Neuron (in vitro differentiated cells): ENCODE data around the gene TBC1D3B.
"Not testable (repeated sequence)": the region's sequence is repeated elsewhere in the genome, so short reads cannot be mapped to it uniquely, and the experiment has no call there.

Source experiments
- H2AFZ ChIP-seq: one replicate; pipeline ENCODE4 v1.6.1; 2013; ENCODE audit warnings: low read depth, mild to moderate bottlenecking, inconsistent platforms, low read length, moderate library complexity
- H3K27me3 ChIP-seq: one replicate; pipeline ENCODE4 v1.6.1; 2013; ENCODE audit warnings: low read length; ENCODE audit not compliant: insufficient read depth
- H3K36me3 ChIP-seq: one replicate; pipeline ENCODE4 v1.6.1; 2013; ENCODE audit warnings: low read length; ENCODE audit not compliant: insufficient read depth
- H3K4me1 ChIP-seq: one replicate; pipeline ENCODE4 v1.6.1; 2013; ENCODE audit warnings: low read length; ENCODE audit not compliant: insufficient read depth
- H3K4me3 ChIP-seq: 2 replicates; pipeline ENCODE4 v1.5.1; 2013; ENCODE audit warnings: mild to moderate bottlenecking, low read length, moderate library complexity
- H3K9me3 ChIP-seq: one replicate; pipeline ENCODE4 v1.6.1; 2013; ENCODE audit warnings: low read length

The TBC1D3B gene

DNA sequence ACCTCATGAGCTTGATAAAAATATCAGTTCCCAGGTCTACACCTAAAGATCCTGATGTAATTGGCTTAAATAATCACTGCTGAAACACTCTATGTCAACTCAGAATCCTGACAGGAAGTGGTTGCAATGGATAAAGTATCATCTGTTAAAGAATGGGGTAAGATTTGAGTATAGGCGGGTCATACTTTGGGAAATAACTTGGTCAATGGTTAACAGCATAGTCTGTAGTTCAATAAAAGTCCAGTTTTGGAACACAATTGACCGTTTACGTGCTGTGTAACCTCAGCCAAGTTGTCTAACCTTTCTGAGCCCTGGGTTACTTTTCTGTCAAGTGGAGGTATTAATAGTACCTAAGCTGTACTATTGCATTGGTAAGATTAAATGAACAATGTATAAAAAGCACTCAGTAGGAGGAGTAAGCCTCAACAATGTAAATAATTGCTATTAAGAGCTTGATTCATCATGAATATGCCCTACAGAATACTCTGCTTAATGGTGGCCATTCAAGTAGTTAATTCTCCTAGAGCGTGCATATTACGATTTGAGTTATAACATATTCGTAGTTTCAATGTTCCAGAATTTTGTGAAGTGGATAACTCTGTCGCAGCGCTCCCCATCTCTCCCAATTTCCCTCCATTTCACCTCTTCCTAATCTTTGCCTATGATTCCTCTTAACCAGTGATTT is 17.9 kb upstream of the TBC1D3B start:
- H3K4me1 ChIP-seq, H2AFZ ChIP-seq, H3K36me3 ChIP-seq, H3K4me3 ChIP-seq, H3K9me3 ChIP-seq: not testable (repeated sequence)
- H3K27me3 ChIP-seq, result peaks cover 31% of the 10 kb centered on the region

DNA sequence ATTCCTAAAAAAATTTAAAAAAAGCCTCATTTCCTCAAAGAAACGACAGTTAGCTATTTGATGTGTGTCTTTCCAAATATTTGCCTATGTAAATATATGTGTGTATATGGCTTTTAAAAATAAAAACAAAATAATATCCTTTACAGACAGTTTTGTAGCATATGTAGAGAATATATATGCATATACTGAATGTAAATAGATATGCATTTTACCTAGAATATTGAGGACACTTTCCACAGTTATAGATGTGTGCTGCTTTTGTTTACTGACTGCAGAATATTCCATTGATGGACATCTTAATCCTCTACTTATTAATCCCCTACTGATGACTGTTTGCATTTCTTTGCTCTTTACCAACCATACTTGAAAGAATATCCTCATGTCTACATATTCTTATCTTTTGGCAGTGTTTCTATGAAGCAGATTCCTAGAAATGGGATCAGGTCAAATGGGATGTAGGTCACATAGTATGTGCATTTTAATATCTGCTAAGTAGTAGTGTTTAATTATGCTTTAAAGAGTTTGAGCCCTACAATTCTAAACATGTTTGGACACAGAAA is 16.9 kb upstream of the TBC1D3B start:
- no peaks in the 10 kb centered on the region for H3K9me3 ChIP-seq
- no peaks in the 10 kb centered on the region for H3K36me3 ChIP-seq
- H2AFZ ChIP-seq, result no peak overlapping the region
- H3K27me3 ChIP-seq, result peaks cover 28% of the 10 kb centered on the region
- H3K4me1 ChIP-seq, result peaks cover 5% of the 10 kb centered on the region
- no peak overlapping the region for H3K4me3 ChIP-seq

DNA sequence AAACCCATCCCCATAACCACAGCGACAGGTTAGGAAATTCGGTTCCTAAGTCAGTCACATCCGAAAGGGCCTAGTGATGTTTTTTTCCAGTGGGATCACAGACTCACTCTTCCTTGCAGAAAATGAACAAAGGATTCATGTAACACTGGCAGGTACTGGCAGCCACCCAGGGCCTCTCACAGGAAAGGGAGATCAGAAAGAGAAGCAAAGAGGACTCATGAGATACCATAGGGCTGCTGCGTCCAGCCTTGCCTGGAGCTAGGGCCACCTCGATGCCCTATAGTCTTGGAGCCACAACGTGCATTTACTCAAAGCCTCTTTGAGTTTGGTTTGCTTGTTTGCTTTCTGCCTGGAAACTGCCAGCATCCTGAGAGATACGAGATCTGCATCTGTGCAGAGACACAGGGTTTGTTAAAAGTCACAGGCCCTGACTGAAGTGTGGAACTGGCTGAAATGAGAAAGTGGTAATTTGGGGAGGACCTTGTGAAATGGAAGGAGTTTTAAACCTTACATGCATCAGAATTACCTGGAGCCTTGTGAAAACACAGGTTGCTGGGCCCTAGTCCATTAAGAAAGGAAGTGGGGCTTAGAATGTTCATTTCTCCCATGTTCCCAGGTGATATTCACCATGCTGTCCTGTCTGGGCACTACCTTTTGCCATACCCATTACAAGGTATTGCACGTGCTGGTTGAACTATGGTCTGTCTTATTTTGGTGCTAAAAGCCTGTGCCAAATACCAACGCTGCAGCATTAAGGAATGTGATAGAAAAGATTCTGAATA is 14.3 kb upstream of the TBC1D3B start:
- H3K4me1 ChIP-seq, H2AFZ ChIP-seq, H3K9me3 ChIP-seq, H3K4me3 ChIP-seq, H3K36me3 ChIP-seq: not testable (repeated sequence)
- H3K27me3 ChIP-seq, result peaks cover 36% of the 10 kb centered on the region

DNA sequence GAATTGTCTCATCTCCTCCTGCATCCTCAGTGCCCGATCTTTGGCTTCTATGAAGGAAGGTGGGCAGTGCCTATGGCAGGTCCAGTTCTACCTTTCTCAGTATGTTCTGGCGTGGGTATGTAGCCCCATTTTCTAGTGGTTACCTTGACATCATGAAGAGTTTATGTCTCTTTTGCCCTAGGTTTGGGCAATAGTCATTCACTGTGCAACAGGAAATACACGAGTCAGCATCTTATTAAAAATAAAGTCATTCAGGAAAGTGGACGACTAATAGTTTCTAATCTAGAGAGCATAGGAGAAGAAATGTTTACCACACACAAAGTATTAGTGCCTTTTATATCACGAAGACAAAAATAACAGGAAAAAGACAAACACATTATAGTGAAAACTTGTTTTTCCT is 13.6 kb upstream of the TBC1D3B start:
- not testable (repeated sequence) for H3K4me3 ChIP-seq, H3K36me3 ChIP-seq, H3K4me1 ChIP-seq, H3K9me3 ChIP-seq, H2AFZ ChIP-seq
- peaks cover 32% of the 10 kb centered on the region for H3K27me3 ChIP-seq

- Histone ChIP-seq H3K4me1 (peaks cover 5% of the 10 kb centered on the region), H2AFZ (no peak overlapping the region), H3K36me3 (no peaks in the 10 kb centered on the region), H3K4me3 (no peak overlapping the region), H3K27me3 (peaks cover 30% of the 10 kb centered on the region), H3K9me3 (no peaks in the 10 kb centered on the region)
Observed at GRCh38 chr17:36188891-36189306, 12.5 kb upstream of the TBC1D3B start.

GRCh38 chr17:36187943-36188665 is 11.7 kb upstream of the TBC1D3B start:
- H3K4me3 ChIP-seq, H3K4me1 ChIP-seq, H2AFZ ChIP-seq, H3K9me3 ChIP-seq, H3K36me3 ChIP-seq: not testable (repeated sequence)
- H3K27me3 ChIP-seq, result peaks cover 37% of the 10 kb centered on the region

GRCh38 chr17:36186810-36187763 is 10.7 kb upstream of the TBC1D3B start:
- H2AFZ ChIP-seq, H3K4me1 ChIP-seq, H3K36me3 ChIP-seq, H3K4me3 ChIP-seq, H3K9me3 ChIP-seq: not testable (repeated sequence)
- peaks cover 42% of the 10 kb centered on the region for H3K27me3 ChIP-seq

DNA sequence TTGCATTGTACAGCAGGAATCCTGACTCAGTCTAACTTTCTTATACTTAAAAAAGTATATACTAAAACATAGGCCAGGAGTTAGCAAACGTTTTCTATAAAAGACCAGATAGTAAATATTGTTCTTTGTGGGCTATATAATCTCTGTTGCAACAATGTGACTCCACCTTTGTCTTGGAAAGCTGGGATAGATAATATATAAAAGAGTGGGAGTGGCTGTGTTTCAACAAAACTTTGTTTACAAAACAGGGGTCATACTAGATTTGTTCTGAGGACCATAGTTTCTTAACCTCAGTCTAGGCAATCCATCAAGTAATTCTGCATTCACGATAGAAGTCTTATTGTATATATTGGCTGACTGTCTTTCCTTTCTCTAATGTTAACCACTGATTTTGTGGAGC is 9.0 kb upstream of the TBC1D3B start:
- peaks cover 49% of the 10 kb centered on the region for H3K27me3 ChIP-seq
- no peak overlapping the region for H3K4me3 ChIP-seq
- H2AFZ ChIP-seq, result no peak overlapping the region
- H3K9me3 ChIP-seq, result no peaks in the 10 kb centered on the region
- no peaks in the 10 kb centered on the region for H3K36me3 ChIP-seq
- H3K4me1 ChIP-seq, result peaks cover 4% of the 10 kb centered on the region

GRCh38 chr17:36184023-36184765 is 7.8 kb upstream of the TBC1D3B start:
- no peak overlapping the region for H3K4me3 ChIP-seq

DNA sequence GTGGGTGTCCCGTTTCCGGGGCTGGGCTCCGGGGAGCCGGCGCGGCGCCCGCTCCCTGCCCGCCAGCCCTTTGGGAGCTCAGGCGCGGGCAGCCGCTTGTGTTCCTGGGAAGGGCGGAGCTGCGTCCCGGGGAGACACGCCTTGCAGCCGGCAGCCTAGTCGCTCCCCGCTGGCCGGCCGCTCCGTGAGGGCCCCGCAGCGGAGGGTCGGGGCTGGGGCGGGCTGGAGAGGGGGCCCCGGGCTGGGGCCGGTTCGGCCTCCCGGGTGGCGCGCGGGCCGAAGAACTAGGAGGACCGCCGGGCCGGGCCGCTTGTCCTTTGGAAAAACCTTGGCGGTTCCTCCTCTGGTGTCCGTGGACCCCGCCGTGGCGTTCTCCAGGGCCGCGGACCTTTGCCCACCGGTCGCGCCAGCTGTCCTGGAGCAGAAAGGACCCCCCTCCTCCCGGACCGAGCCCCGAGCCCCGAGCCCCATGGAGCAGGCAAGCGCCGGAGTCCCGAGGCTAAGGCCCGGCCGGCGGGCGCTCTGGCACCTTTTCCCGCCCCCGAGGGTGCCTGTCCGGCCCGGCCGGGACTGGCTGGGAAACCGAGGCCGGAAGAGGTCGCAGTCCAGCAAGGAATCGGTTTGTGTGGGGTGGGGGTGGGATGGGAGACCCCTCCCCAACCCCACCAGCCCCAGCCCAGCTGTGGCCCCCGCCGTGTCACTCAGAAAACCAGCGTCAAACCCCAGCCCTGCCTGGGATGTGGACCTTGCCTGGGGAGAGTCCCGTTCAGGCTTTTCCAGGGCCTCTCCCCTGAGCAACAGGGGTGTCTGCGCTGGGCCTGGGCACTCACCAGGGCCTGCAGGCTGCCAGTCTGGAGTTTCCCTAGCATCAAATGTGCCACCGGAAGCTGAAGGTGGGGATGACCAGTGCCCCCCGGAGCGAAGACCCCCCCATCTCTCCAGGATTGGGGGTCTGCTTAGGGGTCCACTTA is 6.8 kb upstream of the TBC1D3B start:
- H3K4me1 ChIP-seq, result peaks cover 4% of the 10 kb centered on the region
- peak overlapping the region; percentile 31 for H3K4me3 ChIP-seq
- H3K27me3 ChIP-seq, result peaks cover 47% of the 10 kb centered on the region
- no peaks in the 10 kb centered on the region for H3K36me3 ChIP-seq
- no peaks in the 10 kb centered on the region for H3K9me3 ChIP-seq
- H2AFZ ChIP-seq, result peak overlapping the region; percentile 88

More at GRCh38 chr17:36184023-36184765, 7.8 kb upstream of the TBC1D3B start:
- Histone ChIP-seq H2AFZ (no peak overlapping the region), H3K4me1 (peaks cover 4% of the 10 kb centered on the region), H3K9me3 (no peaks in the 10 kb centered on the region), H3K27me3 (peaks cover 47% of the 10 kb centered on the region), H3K36me3 (no peaks in the 10 kb centered on the region)
